NCI-H146 (cell line): ENCODE results near the gene ENPP1.

Experiments
- DNase-seq: peaks from one replicate; lab custom pipeline; 2025; lab: John Stamatoyannopoulos, UW

ENPP1 gene

DNA sequence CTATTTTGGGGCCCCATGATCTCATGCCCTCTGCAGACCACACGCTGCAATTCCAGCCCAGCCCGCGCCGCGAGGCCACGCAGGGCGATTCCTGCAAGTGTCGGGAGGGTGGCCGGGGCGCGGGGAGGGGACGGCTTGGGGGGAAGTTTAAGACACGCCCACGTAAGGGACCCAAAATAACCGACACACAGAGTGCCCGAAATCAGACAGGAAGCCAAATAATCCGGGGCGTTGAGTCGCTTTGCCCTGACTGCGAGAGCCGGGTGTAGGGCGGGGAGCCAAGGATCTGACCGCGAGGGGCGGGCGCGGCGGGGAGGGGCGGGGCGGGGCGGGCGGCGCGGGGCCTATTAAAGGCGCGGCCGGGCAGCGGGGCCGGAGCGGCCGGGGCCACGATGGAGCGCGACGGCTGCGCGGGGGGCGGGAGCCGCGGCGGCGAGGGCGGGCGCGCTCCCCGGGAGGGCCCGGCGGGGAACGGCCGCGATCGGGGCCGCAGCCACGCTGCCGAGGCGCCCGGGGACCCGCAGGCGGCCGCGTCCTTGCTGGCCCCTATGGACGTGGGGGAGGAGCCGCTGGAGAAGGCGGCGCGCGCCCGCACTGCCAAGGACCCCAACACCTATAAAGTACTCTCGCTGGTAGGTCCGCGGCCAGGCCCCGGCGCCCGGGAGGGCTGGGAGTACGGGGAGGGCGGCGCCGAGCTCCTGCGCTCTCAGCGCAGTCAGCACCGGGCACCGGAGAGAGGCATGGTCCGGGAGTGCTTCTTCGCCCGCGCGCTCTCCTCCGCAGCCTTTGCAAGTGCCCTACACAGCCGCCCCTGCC is at the start of gene ENPP1:
ENPP1 (plus strand) TSS at position 377 of the 816 bp plus-strand sequence; CDS start at position 393, 16 bp downstream.
- DNase-seq: peak; percentile 90

GRCh38 chr6:131758920-131759319 is 48.9 kb upstream of the ENPP1 start:
- DNase-seq: no peak

DNA sequence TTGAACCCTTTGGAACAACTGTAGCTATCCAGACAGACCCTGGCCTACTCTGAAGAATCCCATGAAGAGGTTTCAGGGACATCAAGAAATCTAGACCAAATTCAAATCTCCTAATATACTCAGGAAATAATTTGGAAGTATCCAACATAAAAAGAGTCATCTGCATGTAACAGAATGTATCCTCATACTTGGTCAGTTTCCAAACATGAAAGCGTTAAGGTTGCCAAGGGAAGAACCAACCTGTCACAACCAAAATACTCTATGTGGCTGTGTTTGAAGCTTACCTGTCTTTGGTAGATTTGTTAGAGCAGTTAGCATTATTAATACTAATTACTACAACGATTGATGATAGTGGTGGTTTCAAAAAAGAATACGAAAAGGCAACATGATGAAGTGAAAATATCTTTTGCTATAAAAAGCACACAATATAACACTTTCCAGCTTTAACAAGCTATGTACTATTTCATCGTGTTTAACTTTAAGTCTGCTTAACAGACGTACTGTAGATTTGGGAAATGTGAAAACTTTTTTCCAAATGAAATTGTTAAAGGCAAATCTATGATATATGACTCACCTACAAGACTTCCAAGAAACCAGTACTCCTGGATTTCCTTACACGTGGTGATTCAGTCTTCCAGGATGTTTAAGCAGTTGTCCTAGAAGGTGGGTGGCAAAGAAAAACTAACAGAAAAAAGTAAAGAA is 46.6 kb upstream of the ENPP1 start:
- no peak for DNase-seq

GRCh38 chr6:131761762-131762067 is 46.1 kb upstream of the ENPP1 start:
- DNase-seq: no peak

DNA sequence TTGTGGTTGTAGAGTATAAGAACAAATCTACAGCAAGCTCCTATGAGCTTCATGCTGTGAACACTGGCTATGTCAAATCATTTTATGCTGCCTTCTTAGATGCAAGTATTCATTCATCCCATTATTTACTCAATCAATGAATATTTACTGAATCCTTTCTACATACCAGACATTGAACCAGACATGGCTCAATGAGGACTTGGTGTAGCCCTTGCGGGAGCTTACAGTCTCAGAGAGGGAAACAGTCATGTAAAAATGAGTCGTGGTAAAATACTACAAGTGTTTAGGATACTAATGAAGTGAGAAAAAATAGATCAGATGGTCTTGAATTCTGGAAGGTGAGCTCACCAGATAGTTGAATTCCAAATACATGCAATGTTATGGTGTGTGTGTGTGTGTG is 44.8 kb upstream of the ENPP1 start:
- no peak for DNase-seq

GRCh38 chr6:131763749-131764148 is 44.1 kb upstream of the ENPP1 start:
- DNase-seq: no peak

- no peak for DNase-seq
Measured at GRCh38 chr6:131764350-131764749, 43.5 kb upstream of the ENPP1 start.

DNA sequence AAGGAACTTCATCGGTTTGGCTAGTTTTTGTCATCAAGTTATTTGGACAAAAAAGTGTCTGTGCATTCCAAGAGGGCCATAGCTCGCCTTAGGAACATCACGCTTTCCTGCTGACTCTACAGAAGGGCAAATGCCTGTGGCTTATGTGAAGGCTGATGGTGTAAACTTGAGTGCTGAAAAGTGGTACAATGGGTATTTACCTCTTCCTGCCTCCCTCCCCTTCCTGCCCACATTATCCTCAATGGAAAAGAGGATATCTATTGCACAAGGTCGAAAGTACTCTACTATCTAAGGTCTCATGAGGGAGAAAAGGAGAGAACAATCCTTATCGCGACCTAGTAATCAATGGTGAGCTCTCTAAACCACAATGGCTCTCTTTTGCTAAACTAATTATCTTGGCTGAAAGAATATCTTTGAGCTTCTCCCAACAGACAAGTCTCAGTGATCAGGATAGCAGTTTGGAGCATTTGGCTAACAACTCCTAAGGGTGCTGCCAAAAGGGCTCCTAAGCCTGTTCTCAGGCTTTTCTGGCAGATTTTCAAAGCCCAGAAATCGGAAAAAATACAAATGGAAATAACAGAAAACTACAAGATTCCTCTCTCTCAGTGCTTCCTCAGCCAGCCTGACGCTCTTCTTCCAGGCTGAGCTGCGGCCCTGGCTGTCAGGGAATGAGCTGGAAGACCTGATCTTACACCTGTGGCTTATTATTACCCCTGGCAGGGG is 42.6 kb upstream of the ENPP1 start:
- no peak for DNase-seq

DNA sequence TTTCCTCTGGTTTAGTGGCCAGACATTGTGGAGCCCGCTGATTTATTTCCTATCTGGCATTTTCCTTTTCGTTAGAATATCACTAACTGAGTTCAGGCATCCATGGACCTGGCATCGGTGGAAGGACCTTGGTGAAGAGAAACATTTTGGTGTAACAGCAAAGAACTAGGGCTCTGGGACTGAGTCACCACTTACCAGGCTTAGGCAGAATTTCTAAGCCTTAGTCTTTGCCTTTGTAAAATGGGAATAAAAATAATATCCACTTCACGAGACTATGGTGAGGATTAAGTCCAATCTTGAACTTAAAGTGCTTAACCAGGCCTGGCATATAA is 42.0 kb upstream of the ENPP1 start:
- DNase-seq: no peak

GRCh38 chr6:131766631-131767030 is 41.2 kb upstream of the ENPP1 start:
- DNase-seq: no peak

DNA sequence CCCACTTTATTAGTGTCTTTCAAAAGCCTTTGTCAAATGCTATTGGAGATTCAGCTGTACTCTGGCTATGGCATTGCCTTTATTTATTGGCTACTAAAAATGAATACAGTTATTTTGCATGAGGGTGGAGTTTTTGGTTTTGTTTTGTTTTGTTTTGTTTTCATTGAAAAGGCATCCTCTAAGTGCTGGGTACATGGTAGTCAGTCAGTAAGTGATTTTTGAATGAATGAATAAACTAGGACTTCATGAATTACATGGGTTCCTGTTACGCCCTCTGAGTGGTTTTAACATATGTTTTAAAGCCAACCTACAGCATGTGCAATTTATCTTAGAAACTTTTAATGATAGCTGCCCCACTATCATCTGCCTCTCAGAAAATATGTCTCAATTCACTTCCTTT is 38.9 kb upstream of the ENPP1 start:
- DNase-seq: no peak

- DNase-seq: no peak
Measured at GRCh38 chr6:131769385-131770141, 38.3 kb upstream of the ENPP1 start.

- DNase-seq: no peak
Measured at GRCh38 chr6:131770776-131771175, 37.0 kb upstream of the ENPP1 start.

DNA sequence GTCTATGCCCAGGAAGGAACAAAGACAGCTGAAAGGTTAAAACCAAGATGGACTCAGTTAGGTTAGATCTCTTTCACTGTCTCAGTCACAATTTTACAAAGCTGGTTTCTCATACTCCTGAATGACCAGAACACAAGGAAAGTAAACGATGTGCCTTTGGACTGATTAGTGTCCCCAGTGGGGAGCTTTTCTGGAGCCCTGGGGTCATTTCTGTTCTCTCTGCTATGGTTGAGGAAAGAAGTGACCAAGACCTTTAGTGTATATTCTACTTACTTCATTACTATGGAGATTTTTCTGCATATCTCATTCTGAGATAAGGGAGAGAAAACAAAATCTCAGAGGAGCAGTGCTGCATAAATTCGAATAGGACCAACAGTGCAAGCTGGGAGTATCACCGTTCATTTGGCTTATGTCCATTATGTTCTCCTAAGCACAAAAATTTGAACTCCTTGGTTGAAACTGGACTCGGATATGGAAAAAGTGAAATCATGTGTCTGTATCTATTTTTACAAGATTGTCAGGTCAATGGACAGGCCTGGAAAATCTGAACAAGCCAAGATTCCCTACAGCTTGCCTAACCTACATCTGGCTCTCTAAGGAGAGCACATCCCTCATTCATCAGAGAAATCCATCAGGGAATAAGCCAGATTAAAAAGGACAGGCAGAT is 34.4 kb upstream of the ENPP1 start:
- DNase-seq: no peak

DNA sequence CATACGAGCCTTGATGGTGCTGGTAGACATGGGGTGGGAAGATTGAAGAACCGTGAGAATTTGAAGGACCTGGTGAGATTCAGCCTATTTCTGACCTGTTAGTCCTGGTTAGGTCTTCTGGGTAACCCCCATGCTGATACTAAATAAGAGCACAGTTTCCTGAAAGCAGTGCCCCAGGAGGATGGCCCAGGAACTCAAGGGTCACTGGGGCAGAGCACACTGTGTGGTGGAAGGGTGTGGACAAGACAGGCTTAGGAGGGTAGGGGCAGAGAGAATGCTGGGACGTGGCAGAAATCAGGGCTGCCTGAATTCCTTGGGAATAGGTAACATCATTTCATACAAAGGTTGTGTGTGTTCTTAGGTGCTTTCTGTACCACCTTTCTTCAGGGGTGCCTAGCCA is 31.9 kb upstream of the ENPP1 start:
- DNase-seq: no peak

DNA sequence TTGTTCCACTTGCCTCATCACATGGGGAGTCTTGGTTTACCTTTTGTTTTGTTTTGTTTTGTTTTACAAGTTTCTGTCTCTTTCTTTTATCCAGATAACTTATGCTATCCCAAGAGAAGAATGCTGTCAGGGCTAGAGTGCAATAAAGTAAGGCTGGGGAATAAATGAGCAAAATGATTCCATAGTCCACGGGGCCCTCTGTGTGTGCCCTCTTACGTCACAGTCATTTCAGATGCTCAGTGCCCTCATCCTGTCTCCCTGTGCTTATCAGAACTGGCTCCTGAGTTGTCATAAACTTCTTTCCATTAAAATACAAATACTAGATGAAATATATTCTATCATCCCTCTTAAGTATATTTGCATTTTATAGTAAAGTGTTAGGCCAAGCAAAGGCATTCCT is 30.8 kb upstream of the ENPP1 start:
- no peak for DNase-seq

DNA sequence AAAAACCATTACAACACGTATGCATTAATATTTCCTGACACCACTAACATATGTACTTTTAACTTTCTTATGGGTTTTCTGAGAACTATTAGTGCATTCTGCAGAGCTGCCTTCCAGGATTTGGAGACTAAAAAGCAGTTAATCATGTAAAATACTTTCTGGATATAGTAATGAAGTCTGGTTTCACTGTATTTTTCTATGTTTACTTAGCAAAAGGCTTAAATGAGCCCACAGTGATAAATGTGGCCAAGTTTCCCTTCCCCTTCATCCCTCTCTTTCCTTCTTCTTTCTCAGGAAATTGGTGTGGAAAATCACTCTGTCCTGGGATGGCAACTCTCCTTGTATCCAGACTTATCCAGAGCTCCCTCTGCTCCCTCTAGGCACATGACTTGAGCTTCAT is 29.7 kb upstream of the ENPP1 start:
- no peak for DNase-seq

DNA sequence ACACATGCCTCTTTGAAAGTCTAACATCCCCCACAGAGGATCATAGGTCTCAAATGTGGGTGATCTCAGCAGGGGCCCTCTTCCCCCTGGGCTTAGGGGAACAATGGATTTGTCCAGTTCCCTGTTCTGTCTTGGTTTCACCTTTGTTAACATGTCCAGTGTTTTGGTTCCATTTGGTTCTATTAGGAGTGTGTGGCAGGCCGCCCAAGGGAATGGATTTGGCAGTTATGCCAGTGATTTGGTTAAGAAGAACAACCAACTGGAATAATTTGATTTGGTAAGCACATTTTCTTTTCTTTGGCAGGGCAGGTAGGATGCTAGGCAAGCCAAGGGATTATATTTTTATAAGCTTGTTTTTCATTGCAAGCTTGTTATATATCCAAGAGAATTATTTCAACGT is 28.5 kb upstream of the ENPP1 start:
- DNase-seq: no peak

DNA sequence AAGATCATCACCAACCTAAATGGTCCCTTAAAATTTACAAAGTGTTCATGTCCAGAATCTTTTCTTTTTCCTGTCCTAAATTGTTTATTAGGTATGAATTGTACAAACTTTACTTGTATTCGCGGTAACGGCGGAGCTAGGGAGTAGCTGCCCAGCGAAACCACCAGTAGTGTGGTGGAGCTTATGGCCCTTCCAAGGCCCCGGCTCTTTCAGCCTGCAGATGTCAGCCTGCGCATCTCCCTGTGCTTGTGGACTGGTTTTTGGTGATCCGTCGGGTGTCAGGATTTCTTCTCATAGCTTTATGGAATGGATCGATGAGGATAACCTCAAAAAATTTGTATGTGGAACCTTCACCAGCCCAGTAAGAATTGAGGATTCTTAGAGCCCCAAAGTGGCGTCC is 27.2 kb upstream of the ENPP1 start:
- DNase-seq: no peak

GRCh38 chr6:131781687-131782086 is 26.1 kb upstream of the ENPP1 start:
- no peak for DNase-seq

- DNase-seq: peak; percentile 88
Measured at GRCh38 chr6:131782764-131783163, 25.1 kb upstream of the ENPP1 start.

- no peak for DNase-seq
Measured at GRCh38 chr6:131784561-131784960, 23.3 kb upstream of the ENPP1 start.
